GM21529 (cell line): Measurements from ENCODE around the gene CD93.
A peak's percentile ranks its signal among the peaks of the same experiment; 100 is the strongest.

Source experiments
- ATAC-seq: cut with Tn5 transposase; IDR thresholded peaks from one replicate; pipeline ENCODE4 v1.9.1; 2021; ENCODE audit not compliant: unreplicated experiment

Gene CD93

GRCh38 chr20:23120936-23121750, 35.0 kb upstream of the CD93 start:
- ATAC-seq, result no peak

- no peak for ATAC-seq
These were observed 34.1 kb upstream of the CD93 start for GRCh38 chr20:23120261-23120660.

- no peak for ATAC-seq
These were observed 33.5 kb upstream of the CD93 start for GRCh38 chr20:23119456-23120216.

- no peak for ATAC-seq
These were observed 32.6 kb upstream of the CD93 start for GRCh38 chr20:23118766-23119165.

GRCh38 chr20:23118144-23118543, 32.0 kb upstream of the CD93 start:
- no peak for ATAC-seq

- ATAC-seq, result no peak
These were observed 31.6 kb upstream of the CD93 start for GRCh38 chr20:23117738-23118137.

- no peak for ATAC-seq
These were observed 30.4 kb upstream of the CD93 start for GRCh38 chr20:23116311-23117089.

GRCh38 chr20:23115822-23116221, 29.7 kb upstream of the CD93 start:
- peak; percentile 61 for ATAC-seq

GRCh38 chr20:23114448-23115082, 28.4 kb upstream of the CD93 start:
- no peak for ATAC-seq

GRCh38 chr20:23114018-23114417, 27.9 kb upstream of the CD93 start:
- no peak for ATAC-seq

GRCh38 chr20:23112595-23112994, 26.5 kb upstream of the CD93 start:
- no peak for ATAC-seq

- no peak for ATAC-seq
These were observed 25.8 kb upstream of the CD93 start for GRCh38 chr20:23111944-23112342.

- ATAC-seq, result no peak
These were observed 25.3 kb upstream of the CD93 start for GRCh38 chr20:23111307-23111943.

- no peak for ATAC-seq
These were observed 22.7 kb upstream of the CD93 start for GRCh38 chr20:23108871-23109270.

GRCh38 chr20:23107466-23107865, 21.3 kb upstream of the CD93 start:
- no peak for ATAC-seq

GRCh38 chr20:23106271-23106851, 20.2 kb upstream of the CD93 start:
- no peak for ATAC-seq

- ATAC-seq, result no peak
These were observed 19.1 kb upstream of the CD93 start for GRCh38 chr20:23105193-23105592.

GRCh38 chr20:23103284-23104018, 17.3 kb upstream of the CD93 start:
- ATAC-seq, result no peak

GRCh38 chr20:23101696-23102406, 15.7 kb upstream of the CD93 start:
- ATAC-seq, result no peak
